Kidney (tissue), 14 donors: ENCODE measurements around the gene PIGL. TPM values are rescaled to one million over a fixed set of nuclear protein-coding genes. Genes with fewer than 3 reads are reported as not detected.

Experiments used
- DNase-seq, 5 donors: peaks; one replicate each; pipeline ENCODE4 v3.0.0-alpha.2; 2013 to 2020
- FAIRE-seq: peaks from 2 replicates; lab custom pipeline; 2012; peaks lifted over from hg19 to GRCh38; lab: Jason Lieb, UNC
- H3K27ac ChIP-seq, 2 donors: one replicate each; pipeline ENCODE4 v1.7.0; 2013; ENCODE audit warnings: low read depth in 2 of 2, low read length in 2 of 2, inconsistent platforms in 1 of 2
- H3K27me3 ChIP-seq: one replicate; pipeline ENCODE4 v1.7.1; 2013; ENCODE audit warnings: low read length, inconsistent platforms; ENCODE audit not compliant: control insufficient read depth, insufficient read depth
- H3K36me3 ChIP-seq, 3 donors: one replicate each; pipeline versions ENCODE4 v1.7.0 to v1.7.1; 2013; ENCODE audit warnings: low read length in 3 of 3, control low read depth in 1 of 3, inconsistent platforms in 1 of 3; ENCODE audit not compliant: insufficient read depth in 3 of 3, control insufficient read depth in 2 of 3
- H3K4me1 ChIP-seq, 3 donors: one replicate each; pipeline versions ENCODE4 v1.7.0 to v1.7.1; 2013; ENCODE audit warnings: low read length in 3 of 3, inconsistent platforms in 1 of 3, low read depth in 1 of 3; ENCODE audit not compliant: control insufficient read depth in 2 of 3, insufficient read depth in 2 of 3
- H3K4me3 ChIP-seq, 3 donors: one replicate each; pipeline versions ENCODE4 v1.7.0 to v1.8.1; 2013; ENCODE audit warnings: low read length in 3 of 3, control low read depth in 1 of 3, inconsistent platforms in 1 of 3
- H3K9ac ChIP-seq, 3 donors: one replicate each; pipeline versions ENCODE4 v1.7.0 to v1.7.1; 2013; ENCODE audit warnings: low read length in 3 of 3, control low read depth in 1 of 3, inconsistent platforms in 1 of 3
- H3K9me3 ChIP-seq, 3 donors: one replicate each; pipeline versions ENCODE4 v1.7.0 to v1.7.1; 2013; ENCODE audit warnings: low read length in 3 of 3, control low read depth in 1 of 3, inconsistent platforms in 1 of 3; ENCODE audit not compliant: control insufficient read depth in 2 of 3, insufficient read depth in 1 of 3
- CTCF ChIP-seq: IDR thresholded peaks from 3 replicates; pipeline ENCODE4 v1.5.1; 2012; ENCODE audit warnings: mild to moderate bottlenecking, moderate library complexity, borderline replicate concordance; ENCODE audit not compliant: insufficient read depth; ENCODE audit errors: extremely low read depth
- intact Hi-C: fragments of 100-400 bp; cut with DNase I; formaldehyde crosslinking; loops from one replicate; pipeline ENCODE4 v1.11.1; 2022
- polyA plus RNA-seq: library from polyadenylated mRNA; stranded (reverse); fragments of 350-450 nt; fragmentation: Illumina TruSeq; extraction: RNeasy Lipid Tissue Mini Kit (QIAGEN cat#74804); gene quantifications from one replicate; pipeline ENCODE4 v1.2.3, GENCODE V29; 2014; ENCODE audit warnings: low read depth, low replicate concordance; ENCODE audit not compliant: insufficient read depth
- total RNA-seq: library from RNA; stranded (reverse); fragmentation: NEBNext Ultra II Directional; extraction: Animal tissue kit (Norgen Biotek cat#: 25700); gene quantifications from one replicate; pipeline ENCODE4 v1.2.1, GENCODE V29; 2021
- donor health status: control.
- donor health status: control.
- donor health status: control.
- donor health status: control.
- donor health status: control.
- donor health status: DM: yes; HTN: yes; CAD: no.
- donor health status: Normal renal cell carcinoma (clear cell type).

PIGL gene
- total and polyA plus RNA-seq, 2 donors from 2014 or later, result 13.6 to 33.5 TPM

- FAIRE-seq (no peak), DNase-seq (no peak)
- TF ChIP-seq CTCF, result no peak
- peaks cover 0 to 5% (median 2%) of the 10 kb centered on the region in 3 donors for H3K36me3 ChIP-seq
- no peak overlapping the region for H3K9ac ChIP-seq
- peaks cover 0 to 8% (median 3%) of the 10 kb centered on the region in 3 donors for H3K4me1 ChIP-seq
- no peak overlapping the region for H3K4me3 ChIP-seq
- intact Hi-C loops, result no loop called here
- H3K27me3 ChIP-seq, result no peaks in the 10 kb centered on the region
- no peaks in the 10 kb centered on the region for H3K9me3 ChIP-seq
- no peak overlapping the region for H3K27ac ChIP-seq
Observed at GRCh38 chr17:16301963-16302855, 85.2 kb downstream of the PIGL start.

GRCh38 chr17:16302856-16303255, 85.8 kb downstream of the PIGL start:
- Histone ChIP-seq H3K27ac (no peak overlapping the region), H3K4me3 (no peak overlapping the region), H3K9me3 (no peaks in the 10 kb centered on the region), H3K4me1 (peaks cover 0 to 6% (median 0%) of the 10 kb centered on the region in 3 donors), H3K27me3 (no peaks in the 10 kb centered on the region), H3K36me3 (peaks cover 0 to 5% (median 2%) of the 10 kb centered on the region in 3 donors), H3K9ac (no peak overlapping the region)
- FAIRE-seq, result no peak
- intact Hi-C loops, result no loop called here
- no peak for TF ChIP-seq CTCF
- DNase-seq, result no peak

GRCh38 chr17:16304830-16305229, 87.8 kb downstream of the PIGL start:
- FAIRE-seq, result no peak
- peaks cover 0 to 5% (median 2%) of the 10 kb centered on the region in 3 donors for H3K36me3 ChIP-seq

More at GRCh38 chr17:16304830-16305229, 87.8 kb downstream of the PIGL start:
- H3K4me3 ChIP-seq, result no peak overlapping the region
- H3K4me1 ChIP-seq, result no peaks in the 10 kb centered on the region
- intact Hi-C loops, result no loop called here
- peak; percentile 41 for TF ChIP-seq CTCF
- no peaks in the 10 kb centered on the region for H3K9me3 ChIP-seq
- no peak overlapping the region for H3K9ac ChIP-seq
- no peak overlapping the region for H3K27ac ChIP-seq
- peak in 3 of 5 donors; percentile 29 to 64 (median 44) for DNase-seq
- no peaks in the 10 kb centered on the region for H3K27me3 ChIP-seq
